Mesodermal cell (in vitro differentiated cells): ENCODE results near the gene ITGA4.

Source experiments
- H3K27ac ChIP-seq: 2 replicates; pipeline ENCODE4 v1.7.0; 2013; ENCODE audit warnings: mild to moderate bottlenecking, low read depth, low read length, moderate library complexity; ENCODE audit not compliant: severe bottlenecking
- H3K36me3 ChIP-seq: 2 replicates; pipeline ENCODE4 v1.7.1; 2013; ENCODE audit warnings: mild to moderate bottlenecking, low read length, moderate library complexity; ENCODE audit not compliant: control insufficient read depth, insufficient read depth
- H3K4me1 ChIP-seq: one replicate; pipeline ENCODE4 v1.7.1; 2013; ENCODE audit warnings: mild to moderate bottlenecking, low read length; ENCODE audit not compliant: insufficient read depth, control insufficient read depth, poor library complexity, severe bottlenecking
- H3K4me3 ChIP-seq: 2 replicates; pipeline ENCODE4 v1.7.0; 2013; ENCODE audit warnings: low read length, control low read depth, mild to moderate bottlenecking; ENCODE audit not compliant: insufficient read depth, poor library complexity, severe bottlenecking; ENCODE audit errors: extremely low read depth
- H3K9me3 ChIP-seq: 2 replicates; pipeline ENCODE4 v1.7.1; 2013; ENCODE audit warnings: mild to moderate bottlenecking, low read length, moderate library complexity; ENCODE audit not compliant: control insufficient read depth
- WGBS, 2 experiments: methylation state at CpG; one replicate each; pipeline ENCODE4 v1.1.5; 2013; ENCODE audit warnings: missing lambda C conversion rate in 2 of 2; ENCODE audit not compliant: insufficient coverage in 2 of 2; 5-methylcytosine and 5-hydroxymethylcytosine counted together

The ITGA4 gene

GRCh38 chr2:181517685-181518301, 60.6 kb downstream of the ITGA4 start:
- H3K27ac ChIP-seq, result no peak overlapping the region
- WGBS, 2 experiments, result 80% methylated on average over 1 of the region's 1 CpG; no CpG with 5 or more reads in 1 of the 2 experiments
- no peaks in the 10 kb centered on the region for H3K9me3 ChIP-seq
- no peaks in the 10 kb centered on the region for H3K4me1 ChIP-seq
- H3K4me3 ChIP-seq, result no peak overlapping the region
- no peaks in the 10 kb centered on the region for H3K36me3 ChIP-seq

- H3K36me3 ChIP-seq, result no peaks in the 10 kb centered on the region
- no peaks in the 10 kb centered on the region for H3K9me3 ChIP-seq
- H3K27ac ChIP-seq, result no peak overlapping the region
- H3K4me1 ChIP-seq, result no peaks in the 10 kb centered on the region
- H3K4me3 ChIP-seq, result no peak overlapping the region
- 93 to 100% methylated on average over 1 of the region's 1 CpG for WGBS, 2 experiments
Observed at GRCh38 chr2:181520253-181520652, 63.1 kb downstream of the ITGA4 start.

GRCh38 chr2:181523756-181524155, 66.6 kb downstream of the ITGA4 start:
- no peak overlapping the region for H3K27ac ChIP-seq
- H3K4me3 ChIP-seq, result no peak overlapping the region
- 94% methylated on average over 2 of the region's 5 CpGs; no CpG with 5 or more reads in 1 of the 2 experiments for WGBS, 2 experiments
- no peaks in the 10 kb centered on the region for H3K36me3 ChIP-seq
- H3K4me1 ChIP-seq, result no peaks in the 10 kb centered on the region
- no peaks in the 10 kb centered on the region for H3K9me3 ChIP-seq

- Histone ChIP-seq H3K4me1 (no peaks in the 10 kb centered on the region), H3K4me3 (no peak overlapping the region), H3K9me3 (no peaks in the 10 kb centered on the region), H3K27ac (no peak overlapping the region), H3K36me3 (no peaks in the 10 kb centered on the region)
- 92 to 94% methylated on average over 2 to 3 of the region's 4 CpGs for WGBS, 2 experiments
Observed at GRCh38 chr2:181526014-181526413, 68.8 kb downstream of the ITGA4 start.

GRCh38 chr2:181527058-181527457, 69.9 kb downstream of the ITGA4 start:
- Histone ChIP-seq H3K27ac (no peak overlapping the region), H3K4me3 (no peak overlapping the region), H3K9me3 (no peaks in the 10 kb centered on the region), H3K4me1 (no peaks in the 10 kb centered on the region), H3K36me3 (no peaks in the 10 kb centered on the region)
- 80% methylated on average over 1 of the region's 6 CpGs; no CpG with 5 or more reads in 1 of the 2 experiments for WGBS, 2 experiments

GRCh38 chr2:181528441-181528840, 71.3 kb downstream of the ITGA4 start:
- H3K4me3 ChIP-seq, result no peak overlapping the region
- no peaks in the 10 kb centered on the region for H3K36me3 ChIP-seq
- H3K27ac ChIP-seq, result no peak overlapping the region
- 83 to 88% methylated on average over 1 of the region's 1 CpG for WGBS, 2 experiments
- H3K4me1 ChIP-seq, result no peaks in the 10 kb centered on the region
- H3K9me3 ChIP-seq, result no peaks in the 10 kb centered on the region

- WGBS, 2 experiments, result 40% methylated on average over 1 of the region's 2 CpGs; no CpG with 5 or more reads in 1 of the 2 experiments
- no peaks in the 10 kb centered on the region for H3K4me1 ChIP-seq
- no peaks in the 10 kb centered on the region for H3K36me3 ChIP-seq
- no peaks in the 10 kb centered on the region for H3K9me3 ChIP-seq
- H3K27ac ChIP-seq, result no peak overlapping the region
- H3K4me3 ChIP-seq, result no peak overlapping the region
Observed at GRCh38 chr2:181536730-181537129, 79.5 kb downstream of the ITGA4 start.

GRCh38 chr2:181540421-181540820, 83.2 kb downstream of the ITGA4 start:
- Histone ChIP-seq H3K4me3 (no peak overlapping the region), H3K27ac (no peak overlapping the region), H3K4me1 (no peaks in the 10 kb centered on the region), H3K9me3 (no peaks in the 10 kb centered on the region), H3K36me3 (no peaks in the 10 kb centered on the region)
- 88 to 90% methylated on average over 3 of the region's 4 CpGs for WGBS, 2 experiments

GRCh38 chr2:181542170-181542569, 85.0 kb downstream of the ITGA4 start:
- H3K4me3 ChIP-seq, result no peak overlapping the region
- H3K36me3 ChIP-seq, result no peaks in the 10 kb centered on the region
- no peaks in the 10 kb centered on the region for H3K4me1 ChIP-seq
- no CpG with 5 or more reads among the region's 2 CpGs for whole genome bisulfite sequencing, 2 experiments
- no peaks in the 10 kb centered on the region for H3K9me3 ChIP-seq
- H3K27ac ChIP-seq, result no peak overlapping the region

- 86 to 93% methylated on average over 2 to 3 of the region's 3 CpGs for WGBS, 2 experiments
- Histone ChIP-seq H3K4me3 (no peak overlapping the region), H3K4me1 (no peaks in the 10 kb centered on the region), H3K27ac (no peak overlapping the region), H3K36me3 (no peaks in the 10 kb centered on the region), H3K9me3 (no peaks in the 10 kb centered on the region)
Observed at GRCh38 chr2:181546086-181546485, 88.9 kb downstream of the ITGA4 start.

GRCh38 chr2:181552808-181553207, 95.6 kb downstream of the ITGA4 start:
- Histone ChIP-seq H3K9me3 (no peaks in the 10 kb centered on the region), H3K4me1 (no peaks in the 10 kb centered on the region), H3K36me3 (no peaks in the 10 kb centered on the region), H3K27ac (no peak overlapping the region), H3K4me3 (no peak overlapping the region)
- WGBS, 2 experiments, result 100% methylated on average over 1 of the region's 1 CpG; no CpG with 5 or more reads in 1 of the 2 experiments
